ENCODE results near the gene FKBP2.

Gene FKBP2

DNA sequence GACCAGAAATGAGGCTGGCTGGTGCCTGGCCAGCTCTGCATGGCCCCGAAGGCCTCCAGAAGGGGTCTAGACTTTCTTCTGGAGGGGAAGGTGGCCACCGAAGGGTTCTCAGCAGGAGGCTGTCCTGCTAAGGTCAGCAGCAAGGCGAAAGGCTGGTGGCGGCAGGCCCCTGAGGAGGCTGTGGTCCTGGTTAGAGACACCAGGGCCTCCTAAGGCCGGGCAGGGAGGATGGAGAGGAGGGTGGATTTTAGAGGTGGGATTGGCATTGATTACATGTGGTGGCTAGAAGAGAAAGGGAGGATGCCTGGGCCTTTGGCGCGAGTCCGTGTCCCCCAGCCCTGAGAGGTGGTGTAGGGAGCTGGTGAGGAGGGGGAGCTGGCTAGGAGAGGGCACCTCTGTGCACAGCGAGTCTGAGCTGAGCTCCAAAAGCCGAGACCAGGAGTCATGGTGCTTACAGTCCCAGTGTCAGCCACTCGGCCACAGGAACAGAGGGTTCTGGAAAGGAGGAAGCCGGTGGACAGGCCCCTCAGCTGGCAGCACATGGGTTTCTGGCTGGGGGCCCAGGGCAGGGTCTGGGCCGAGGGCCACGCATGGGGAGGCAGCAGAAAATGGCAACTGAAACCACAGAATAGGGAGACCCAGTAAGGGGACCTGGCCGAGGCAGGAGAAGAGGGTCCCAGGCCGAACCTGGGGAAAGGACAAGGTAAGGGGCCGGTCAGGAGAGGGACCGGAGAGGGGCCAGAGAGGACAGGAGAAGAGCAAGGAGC is 31.9 kb upstream of the FKBP2 start:
- H3K36me3 ChIP-seq (ENCODE audit: insufficient read depth, low read length), result peaks cover 18% of the 10 kb centered on the region
- H3K9me3 ChIP-seq (ENCODE audit: low read length), result no peaks in the 10 kb centered on the region
- peaks cover 3% of the 10 kb centered on the region for H3K4me1 ChIP-seq (ENCODE audit: insufficient read depth, low read length)
- H3K27me3 ChIP-seq (ENCODE audit: insufficient read depth, low read length), result no peaks in the 10 kb centered on the region
- no peak overlapping the region for H2AFZ ChIP-seq (ENCODE audit: low read depth, low read length)
- H3K4me3 ChIP-seq (ENCODE audit: low read length), result no peak overlapping the region

GRCh38 chr11:64209563-64209843 is 31.4 kb upstream of the FKBP2 start:
- Histone ChIP-seq H3K4me3 (ENCODE audit: low read length) (no peak overlapping the region), H3K36me3 (ENCODE audit: insufficient read depth, low read length) (peaks cover 16% of the 10 kb centered on the region), H3K4me1 (ENCODE audit: insufficient read depth, low read length) (peaks cover 3% of the 10 kb centered on the region), H3K9me3 (ENCODE audit: low read length) (no peaks in the 10 kb centered on the region), H2AFZ (ENCODE audit: low read depth, low read length) (no peak overlapping the region), H3K27me3 (ENCODE audit: insufficient read depth, low read length) (no peaks in the 10 kb centered on the region)

- no peak overlapping the region for H3K4me3 ChIP-seq (ENCODE audit: low read length)
- no peak overlapping the region for H2AFZ ChIP-seq (ENCODE audit: low read depth, low read length)
- H3K9me3 ChIP-seq (ENCODE audit: low read length), result no peaks in the 10 kb centered on the region
- H3K27me3 ChIP-seq (ENCODE audit: insufficient read depth, low read length), result no peaks in the 10 kb centered on the region
- H3K4me1 ChIP-seq (ENCODE audit: insufficient read depth, low read length), result peaks cover 3% of the 10 kb centered on the region
- peaks cover 11% of the 10 kb centered on the region for H3K36me3 ChIP-seq (ENCODE audit: insufficient read depth, low read length)
Measured at GRCh38 chr11:64210301-64211020, 30.4 kb upstream of the FKBP2 start.

- Histone ChIP-seq H3K36me3 (ENCODE audit: insufficient read depth, low read length) (peaks cover 2% of the 10 kb centered on the region), H2AFZ (ENCODE audit: low read depth, low read length) (no peak overlapping the region), H3K27me3 (ENCODE audit: insufficient read depth, low read length) (no peaks in the 10 kb centered on the region), H3K4me3 (ENCODE audit: low read length) (no peak overlapping the region), H3K9me3 (ENCODE audit: low read length) (no peaks in the 10 kb centered on the region), H3K4me1 (ENCODE audit: insufficient read depth, low read length) (peaks cover 3% of the 10 kb centered on the region)
Measured at GRCh38 chr11:64211181-64211872, 29.6 kb upstream of the FKBP2 start.

- Histone ChIP-seq H2AFZ (ENCODE audit: low read depth, low read length) (no peak overlapping the region), H3K4me3 (ENCODE audit: low read length) (no peak overlapping the region)
Measured at GRCh38 chr11:64216879-64217278, 24.0 kb upstream of the FKBP2 start.

DNA sequence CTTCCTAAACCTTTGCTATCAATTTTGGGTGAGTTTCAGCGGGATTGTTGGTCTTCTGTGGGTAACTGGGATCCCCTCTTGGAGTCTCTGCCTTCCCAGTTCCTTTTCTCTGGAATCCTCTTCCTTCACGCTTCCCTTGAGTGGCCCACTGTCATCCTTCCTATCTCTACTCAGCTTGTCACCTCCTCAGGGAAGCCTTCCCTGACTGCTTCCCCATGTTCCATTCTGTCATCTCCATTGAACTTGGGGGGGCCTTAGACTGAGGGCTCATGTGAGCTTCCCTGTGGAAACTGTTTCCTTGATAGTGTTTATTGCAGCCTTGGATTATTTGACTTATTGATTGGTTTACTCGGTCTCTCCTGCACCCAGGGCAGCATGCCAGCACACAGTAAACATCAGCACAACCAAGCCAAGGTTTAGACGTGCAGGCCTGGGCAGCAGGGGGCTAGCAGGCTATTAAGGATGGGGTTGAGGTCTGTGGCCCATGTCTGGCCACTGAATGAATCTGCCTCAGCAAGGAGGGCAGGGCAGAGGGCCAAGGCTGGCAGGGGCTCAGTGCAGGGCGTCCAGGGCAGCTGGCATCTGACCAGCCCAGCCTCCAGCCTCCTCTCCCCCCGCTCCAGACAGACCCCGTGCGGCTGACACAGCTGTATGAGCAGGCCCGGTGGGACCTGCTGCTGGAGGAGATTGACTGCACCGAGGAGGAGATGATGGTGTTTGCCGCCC is 22.1 kb upstream of the FKBP2 start:
- Histone ChIP-seq H3K36me3 (ENCODE audit: insufficient read depth, low read length) (peaks cover 8% of the 10 kb centered on the region), H3K27me3 (ENCODE audit: insufficient read depth, low read length) (no peaks in the 10 kb centered on the region), H2AFZ (ENCODE audit: low read depth, low read length) (no peak overlapping the region), H3K4me3 (ENCODE audit: low read length) (no peak overlapping the region), H3K9me3 (ENCODE audit: low read length) (no peaks in the 10 kb centered on the region), H3K4me1 (ENCODE audit: insufficient read depth, low read length) (no peaks in the 10 kb centered on the region)

More at GRCh38 chr11:64216879-64217278, 24.0 kb upstream of the FKBP2 start:
- H3K4me1 ChIP-seq (ENCODE audit: insufficient read depth, low read length), result no peaks in the 10 kb centered on the region
- H3K27me3 ChIP-seq (ENCODE audit: insufficient read depth, low read length), result no peaks in the 10 kb centered on the region
- no peaks in the 10 kb centered on the region for H3K36me3 ChIP-seq (ENCODE audit: insufficient read depth, low read length)
- H3K9me3 ChIP-seq (ENCODE audit: low read length), result no peaks in the 10 kb centered on the region

DNA sequence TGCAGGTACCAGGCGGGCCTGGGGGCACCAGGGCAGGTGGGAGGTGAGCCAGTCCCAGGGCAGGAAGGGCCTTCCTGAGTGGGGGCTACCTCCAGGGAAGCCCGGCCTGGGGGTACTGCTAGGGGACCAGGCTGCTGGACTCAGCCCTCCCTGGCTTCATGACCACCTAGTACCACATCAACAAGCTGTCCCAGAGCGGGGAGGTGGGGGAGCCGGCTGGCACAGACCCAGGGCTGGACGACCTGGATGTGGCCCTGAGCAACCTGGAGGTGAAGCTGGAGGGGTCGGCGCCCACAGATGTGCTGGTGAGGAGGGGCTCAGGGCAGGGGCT is 21.6 kb upstream of the FKBP2 start:
- no peaks in the 10 kb centered on the region for H3K4me1 ChIP-seq (ENCODE audit: insufficient read depth, low read length)
- H3K4me3 ChIP-seq (ENCODE audit: low read length), result no peak overlapping the region
- H2AFZ ChIP-seq (ENCODE audit: low read depth, low read length), result no peak overlapping the region
- no peaks in the 10 kb centered on the region for H3K9me3 ChIP-seq (ENCODE audit: low read length)
- H3K27me3 ChIP-seq (ENCODE audit: insufficient read depth, low read length), result no peaks in the 10 kb centered on the region
- H3K36me3 ChIP-seq (ENCODE audit: insufficient read depth, low read length), result peaks cover 13% of the 10 kb centered on the region

DNA sequence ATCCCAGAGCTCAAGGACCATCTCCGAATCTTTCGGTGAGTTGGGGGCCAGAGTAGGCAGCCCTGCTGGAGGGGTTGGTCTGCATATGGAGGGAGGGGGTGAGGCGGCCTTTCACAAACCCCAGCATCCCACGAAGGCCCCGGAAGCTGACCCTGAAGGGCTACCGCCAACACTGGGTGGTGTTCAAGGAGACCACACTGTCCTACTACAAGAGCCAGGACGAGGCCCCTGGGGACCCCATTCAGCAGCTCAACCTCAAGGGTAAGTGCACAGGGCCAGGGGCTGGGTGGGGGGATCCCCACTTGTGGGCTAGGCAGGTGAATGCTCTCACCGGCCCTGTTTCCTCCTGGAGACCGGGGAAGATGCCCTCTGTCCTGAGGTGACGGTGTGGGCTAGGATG is 21.1 kb upstream of the FKBP2 start:
- H3K27me3 ChIP-seq (ENCODE audit: insufficient read depth, low read length), result no peaks in the 10 kb centered on the region
- H3K4me3 ChIP-seq (ENCODE audit: low read length), result no peak overlapping the region
- H2AFZ ChIP-seq (ENCODE audit: low read depth, low read length), result no peak overlapping the region
- peaks cover under 1% of the 10 kb centered on the region for H3K4me1 ChIP-seq (ENCODE audit: insufficient read depth, low read length)
- peaks cover 17% of the 10 kb centered on the region for H3K36me3 ChIP-seq (ENCODE audit: insufficient read depth, low read length)
- no peaks in the 10 kb centered on the region for H3K9me3 ChIP-seq (ENCODE audit: low read length)

GRCh38 chr11:64220271-64220670 is 20.6 kb upstream of the FKBP2 start:
- peaks cover 17% of the 10 kb centered on the region for H3K36me3 ChIP-seq (ENCODE audit: insufficient read depth, low read length)
- no peaks in the 10 kb centered on the region for H3K9me3 ChIP-seq (ENCODE audit: low read length)
- H3K4me1 ChIP-seq (ENCODE audit: insufficient read depth, low read length), result peaks cover 6% of the 10 kb centered on the region
- no peaks in the 10 kb centered on the region for H3K27me3 ChIP-seq (ENCODE audit: insufficient read depth, low read length)
- H3K4me3 ChIP-seq (ENCODE audit: low read length), result no peak overlapping the region
- H2AFZ ChIP-seq (ENCODE audit: low read depth, low read length), result no peak overlapping the region

DNA sequence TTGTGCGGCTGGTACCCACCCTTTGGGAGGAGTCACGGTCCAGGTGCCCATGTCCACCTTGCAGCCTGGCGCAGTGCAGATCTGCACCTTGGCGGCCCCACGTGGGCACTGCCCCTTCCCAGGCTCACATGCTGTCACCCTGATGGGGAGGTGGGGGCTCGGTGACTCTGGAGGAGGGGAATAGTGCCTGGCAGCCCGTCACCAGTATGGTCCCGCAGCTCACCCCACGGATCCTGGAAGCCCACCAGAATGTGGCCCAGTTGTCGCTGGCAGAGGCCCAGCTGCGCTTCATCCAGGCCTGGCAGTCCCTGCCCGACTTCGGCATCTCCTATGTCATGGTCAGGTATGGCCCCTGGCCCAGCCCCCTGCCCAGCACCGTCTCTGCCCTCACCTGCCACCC is 20.1 kb upstream of the FKBP2 start:
- Histone ChIP-seq H3K4me1 (ENCODE audit: insufficient read depth, low read length) (peaks cover 10% of the 10 kb centered on the region), H2AFZ (ENCODE audit: low read depth, low read length) (no peak overlapping the region), H3K27me3 (ENCODE audit: insufficient read depth, low read length) (no peaks in the 10 kb centered on the region), H3K9me3 (ENCODE audit: low read length) (no peaks in the 10 kb centered on the region), H3K4me3 (ENCODE audit: low read length) (no peak overlapping the region), H3K36me3 (ENCODE audit: insufficient read depth, low read length) (peaks cover 17% of the 10 kb centered on the region)

DNA sequence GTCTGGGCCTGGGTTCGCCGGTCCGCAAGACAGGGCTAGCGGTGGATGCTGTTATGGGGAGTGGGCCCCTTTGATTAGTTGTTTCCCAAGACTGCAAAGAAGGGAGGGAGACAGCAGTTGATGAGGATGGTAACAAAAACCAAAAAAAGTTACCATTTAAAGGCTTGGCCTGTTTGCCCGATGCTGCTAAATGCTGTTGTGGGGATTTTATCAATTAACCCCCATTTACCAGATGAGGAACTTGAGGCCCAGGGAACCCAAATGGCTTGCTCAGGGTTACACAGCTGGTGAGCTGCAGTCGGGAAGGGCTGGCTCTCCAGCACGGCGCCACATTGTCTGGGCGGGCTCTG is 18.3 kb upstream of the FKBP2 start:
- Histone ChIP-seq H3K36me3 (ENCODE audit: insufficient read depth, low read length) (peaks cover 17% of the 10 kb centered on the region), H3K9me3 (ENCODE audit: low read length) (no peaks in the 10 kb centered on the region), H3K27me3 (ENCODE audit: insufficient read depth, low read length) (no peaks in the 10 kb centered on the region), H2AFZ (ENCODE audit: low read depth, low read length) (no peak overlapping the region), H3K4me1 (ENCODE audit: insufficient read depth, low read length) (peaks cover 21% of the 10 kb centered on the region), H3K4me3 (ENCODE audit: low read length) (no peak overlapping the region)

- Histone ChIP-seq H2AFZ (ENCODE audit: low read depth, low read length) (no peak overlapping the region), H3K4me3 (ENCODE audit: low read length) (no peak overlapping the region), H3K9me3 (ENCODE audit: low read length) (no peaks in the 10 kb centered on the region), H3K4me1 (ENCODE audit: insufficient read depth, low read length) (peaks cover 22% of the 10 kb centered on the region), H3K36me3 (ENCODE audit: insufficient read depth, low read length) (peaks cover 17% of the 10 kb centered on the region), H3K27me3 (ENCODE audit: insufficient read depth, low read length) (no peaks in the 10 kb centered on the region)
Measured at GRCh38 chr11:64223001-64223651, 17.8 kb upstream of the FKBP2 start.

Measured in neuron (in vitro differentiated cells).